PFSK-1 (cell line): Measurements from ENCODE around the gene RAB8A.

Experiments used
- FOXP2 ChIP-seq: optimal IDR thresholded peaks from 2 replicates; pipeline ENCODE3; 2011; ENCODE audit warnings: borderline replicate concordance, control low read depth, inconsistent platforms; ENCODE audit not compliant: insufficient read depth; ENCODE audit errors: extremely low read length, extremely low read depth
- POLR2AphosphoS5 ChIP-seq: IDR thresholded peaks from 2 replicates; pipeline ENCODE4 v1.6.1; 2012; ENCODE audit warnings: low read depth, mild to moderate bottlenecking, control low read depth, low read length, moderate library complexity

DNA sequence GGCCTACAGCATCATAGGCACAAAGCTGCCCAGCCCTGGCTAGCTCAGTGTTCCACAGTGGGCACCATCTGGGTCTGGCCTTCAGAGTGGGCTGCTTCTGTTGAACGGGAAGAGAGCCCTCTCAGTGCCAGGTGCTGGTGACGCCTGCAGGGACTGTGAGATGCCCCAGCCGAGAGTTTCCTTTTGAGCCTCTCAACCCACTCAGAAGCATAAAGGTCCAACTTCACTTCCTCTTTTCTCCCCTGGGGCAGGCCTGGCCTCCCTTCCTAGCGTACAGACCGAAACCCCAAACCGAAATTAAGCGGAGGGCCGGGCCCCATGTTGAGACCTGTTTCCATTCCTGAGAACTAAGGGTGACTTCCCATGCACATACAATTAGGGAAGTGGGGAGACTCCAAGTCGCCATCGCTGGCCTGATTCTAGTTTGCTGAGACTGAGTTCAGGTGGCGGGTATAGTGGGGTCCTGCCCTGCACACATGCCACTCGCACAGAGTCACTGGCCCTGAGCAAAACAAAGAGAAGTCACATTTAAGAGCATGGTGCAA lies 6.9 kb downstream of the RAB8A start:
- no peak for TF ChIP-seq FOXP2
- TF ChIP-seq POLR2AphosphoS5: no peak
